T-helper 22 cell (primary cell): ENCODE data around the gene TMEM150B.

Source experiments
- DNase-seq: peaks from one replicate; pipeline ENCODE4 v3.0.0-alpha.2; 2020; ENCODE audit warnings: low read depth

Gene TMEM150B

GRCh38 chr19:55278391-55279135, 46.6 kb downstream of the TMEM150B start:
- DNase-seq: no peak

GRCh38 chr19:55277494-55277893, 47.6 kb downstream of the TMEM150B start:
- DNase-seq: no peak

- no peak for DNase-seq
Observed at GRCh38 chr19:55276720-55277430, 48.3 kb downstream of the TMEM150B start.

GRCh38 chr19:55275851-55276719, 49.1 kb downstream of the TMEM150B start:
- no peak for DNase-seq

- no peak for DNase-seq
Observed at GRCh38 chr19:55273978-55274707, 51.0 kb downstream of the TMEM150B start.

- no peak for DNase-seq
Observed at GRCh38 chr19:55272142-55272541, 53.0 kb downstream of the TMEM150B start.

- DNase-seq: no peak
Observed at GRCh38 chr19:55270172-55270942, 54.8 kb downstream of the TMEM150B start.

GRCh38 chr19:55269299-55269698, 55.8 kb downstream of the TMEM150B start:
- DNase-seq: no peak

- DNase-seq: no peak
Observed at GRCh38 chr19:55266840-55267239, 58.3 kb downstream of the TMEM150B start.

- no peak for DNase-seq
Observed at GRCh38 chr19:55266404-55266803, 58.7 kb downstream of the TMEM150B start.

GRCh38 chr19:55265723-55266386, 59.3 kb downstream of the TMEM150B start:
- DNase-seq: no peak

GRCh38 chr19:55265173-55265572, 60.0 kb downstream of the TMEM150B start:
- DNase-seq: no peak

GRCh38 chr19:55264531-55264930, 60.6 kb downstream of the TMEM150B start:
- DNase-seq: no peak
